Loucy (cell line): ENCODE measurements around the gene ADGRD1.

Experiments used
- H2AFZ ChIP-seq: fragments of 200-600 bp; sonication (generic); 2 replicates; pipeline ENCODE4 v1.6.0; 2016; ENCODE audit warnings: antibody characterized with exemption, mild to moderate bottlenecking, low read length, moderate library complexity
- H3F3A ChIP-seq: fragments of 200-600 bp; 2 replicates; pipeline ENCODE4 v1.6.0; 2016; ENCODE audit warnings: antibody characterized with exemption, low read depth, mild to moderate bottlenecking
- H3K27me3 ChIP-seq: fragments of 200-600 bp; sonication (generic); 2 replicates; pipeline ENCODE4 v1.6.1; 2014; ENCODE audit warnings: low read length, mild to moderate bottlenecking; ENCODE audit not compliant: insufficient read depth, poor library complexity, severe bottlenecking
- H3K36me3 ChIP-seq: fragments of 200-600 bp; sonication (generic); 2 replicates; pipeline ENCODE4 v1.6.1; 2016; ENCODE audit warnings: low read length; ENCODE audit not compliant: insufficient read depth
- H3K4me1 ChIP-seq: fragments of 200-600 bp; sonication (generic); 2 replicates; pipeline ENCODE4 v1.5.1; 2014; ENCODE audit warnings: low read length, mild to moderate bottlenecking; ENCODE audit not compliant: insufficient read depth, poor library complexity, severe bottlenecking
- H3K4me2 ChIP-seq: fragments of 200-600 bp; sonication (generic); 2 replicates; pipeline ENCODE4 v1.6.0; 2014; ENCODE audit warnings: antibody characterized with exemption, low read length, low read depth, mild to moderate bottlenecking; ENCODE audit not compliant: poor library complexity, severe bottlenecking
- H3K4me3 ChIP-seq: fragments of 200-600 bp; sonication (generic); 2 replicates; pipeline ENCODE4 v1.5.1; 2014; ENCODE audit warnings: low read length, mild to moderate bottlenecking, mixed read lengths; ENCODE audit not compliant: poor library complexity, severe bottlenecking
- H3K79me2 ChIP-seq: fragments of 200-600 bp; sonication (generic); 2 replicates; pipeline ENCODE4 v1.6.1; 2014; ENCODE audit warnings: low read length; ENCODE audit not compliant: insufficient read depth
- H3K9ac ChIP-seq: fragments of 200-600 bp; sonication (generic); 2 replicates; pipeline ENCODE4 v1.6.0; 2014; ENCODE audit warnings: mild to moderate bottlenecking, low read depth, low read length, moderate library complexity; ENCODE audit not compliant: poor library complexity, severe bottlenecking
- H3K9me2 ChIP-seq: fragments of 200-600 bp; sonication (generic); replicated peaks from 2 replicates; pipeline ENCODE4 v1.6.1; 2016; ENCODE audit warnings: low read depth, low read length, mixed read lengths
- H3K9me3 ChIP-seq: fragments of 200-600 bp; sonication (generic); 2 replicates; pipeline ENCODE4 v1.6.1; 2014; ENCODE audit warnings: mild to moderate bottlenecking, antibody characterized with exemption, low read length, low read depth; ENCODE audit not compliant: insufficient read depth
- H4K20me1 ChIP-seq: fragments of 200-600 bp; sonication (generic); 2 replicates; pipeline ENCODE4 v1.6.0; 2014; ENCODE audit warnings: antibody characterized with exemption, low read length, mild to moderate bottlenecking; ENCODE audit not compliant: insufficient read depth, poor library complexity, severe bottlenecking
- EZH2phosphoT487 ChIP-seq: fragments of 200-600 bp; IDR thresholded peaks from 2 replicates; pipeline ENCODE4 v1.6.1; 2018; ENCODE audit warnings: antibody characterized with exemption, mild to moderate bottlenecking, moderate library complexity, borderline replicate concordance
- TF ChIP-seq, protein P1 (sequence below): fragments of 200-600 bp; sonication (generic); conservative IDR thresholded peaks from 2 replicates; pipeline ENCODE4 v1.5.1; 2014; ENCODE audit warnings: mild to moderate bottlenecking, antibody characterized with exemption, low read length

Gene ADGRD1

GRCh38 chr12:131119936-131120335 lies 166.2 kb downstream of the ADGRD1 start:
- no peaks in the 10 kb centered on the region for H3K4me1 ChIP-seq
- H4K20me1 ChIP-seq, result no peaks in the 10 kb centered on the region
- no peak overlapping the region for H3K4me3 ChIP-seq
- H3K79me2 ChIP-seq, result no peaks in the 10 kb centered on the region
- no peaks in the 10 kb centered on the region for H3K9me3 ChIP-seq
- H3K9me2 ChIP-seq, result no peaks in the 10 kb centered on the region
- no peak overlapping the region for H2AFZ ChIP-seq
- no peaks in the 10 kb centered on the region for H3K36me3 ChIP-seq
- no peak overlapping the region for H3K9ac ChIP-seq
- no peaks in the 10 kb centered on the region for H3F3A ChIP-seq
- H3K27me3 ChIP-seq, result no peaks in the 10 kb centered on the region
- TF ChIP-seq, protein P1, sequence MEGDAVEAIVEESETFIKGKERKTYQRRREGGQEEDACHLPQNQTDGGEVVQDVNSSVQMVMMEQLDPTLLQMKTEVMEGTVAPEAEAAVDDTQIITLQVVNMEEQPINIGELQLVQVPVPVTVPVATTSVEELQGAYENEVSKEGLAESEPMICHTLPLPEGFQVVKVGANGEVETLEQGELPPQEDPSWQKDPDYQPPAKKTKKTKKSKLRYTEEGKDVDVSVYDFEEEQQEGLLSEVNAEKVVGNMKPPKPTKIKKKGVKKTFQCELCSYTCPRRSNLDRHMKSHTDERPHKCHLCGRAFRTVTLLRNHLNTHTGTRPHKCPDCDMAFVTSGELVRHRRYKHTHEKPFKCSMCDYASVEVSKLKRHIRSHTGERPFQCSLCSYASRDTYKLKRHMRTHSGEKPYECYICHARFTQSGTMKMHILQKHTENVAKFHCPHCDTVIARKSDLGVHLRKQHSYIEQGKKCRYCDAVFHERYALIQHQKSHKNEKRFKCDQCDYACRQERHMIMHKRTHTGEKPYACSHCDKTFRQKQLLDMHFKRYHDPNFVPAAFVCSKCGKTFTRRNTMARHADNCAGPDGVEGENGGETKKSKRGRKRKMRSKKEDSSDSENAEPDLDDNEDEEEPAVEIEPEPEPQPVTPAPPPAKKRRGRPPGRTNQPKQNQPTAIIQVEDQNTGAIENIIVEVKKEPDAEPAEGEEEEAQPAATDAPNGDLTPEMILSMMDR, result no peak
- TF ChIP-seq EZH2phosphoT487, result no peak
- H3K4me2 ChIP-seq, result no peak overlapping the region

DNA sequence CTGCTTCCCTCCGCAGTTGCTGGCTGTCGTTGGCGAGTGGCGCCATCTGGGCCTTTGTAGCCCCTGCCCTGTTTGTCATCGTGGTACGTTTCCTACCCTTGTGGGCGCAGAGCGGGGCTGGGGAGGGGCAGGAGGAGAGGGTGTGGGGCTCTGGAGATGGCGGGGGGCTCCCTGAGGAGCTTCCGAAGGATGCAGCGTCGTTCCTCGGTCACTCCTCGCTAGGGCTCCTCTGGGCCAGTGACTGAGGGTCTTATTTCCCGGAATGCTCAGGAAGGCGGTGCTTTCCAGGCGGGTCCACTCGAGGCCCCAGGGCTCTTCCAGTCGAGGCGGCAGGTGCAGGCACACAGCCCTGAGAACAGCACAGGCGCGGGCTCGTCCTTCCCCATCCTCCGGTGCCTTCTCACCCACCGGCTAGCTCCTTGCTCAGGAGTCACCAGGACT lies 167.1 kb downstream of the ADGRD1 start:
- Histone ChIP-seq H3K4me1 (no peaks in the 10 kb centered on the region), H4K20me1 (no peaks in the 10 kb centered on the region), H3K36me3 (no peaks in the 10 kb centered on the region), H3K9me3 (no peaks in the 10 kb centered on the region), H3K27me3 (no peaks in the 10 kb centered on the region), H3K4me2 (no peak overlapping the region), H3F3A (no peaks in the 10 kb centered on the region), H3K9me2 (no peaks in the 10 kb centered on the region), H3K9ac (no peak overlapping the region), H3K79me2 (no peaks in the 10 kb centered on the region), H2AFZ (no peak overlapping the region), H3K4me3 (no peak overlapping the region)
- TF ChIP-seq, protein P1, result no peak
- TF ChIP-seq EZH2phosphoT487, result no peak

DNA sequence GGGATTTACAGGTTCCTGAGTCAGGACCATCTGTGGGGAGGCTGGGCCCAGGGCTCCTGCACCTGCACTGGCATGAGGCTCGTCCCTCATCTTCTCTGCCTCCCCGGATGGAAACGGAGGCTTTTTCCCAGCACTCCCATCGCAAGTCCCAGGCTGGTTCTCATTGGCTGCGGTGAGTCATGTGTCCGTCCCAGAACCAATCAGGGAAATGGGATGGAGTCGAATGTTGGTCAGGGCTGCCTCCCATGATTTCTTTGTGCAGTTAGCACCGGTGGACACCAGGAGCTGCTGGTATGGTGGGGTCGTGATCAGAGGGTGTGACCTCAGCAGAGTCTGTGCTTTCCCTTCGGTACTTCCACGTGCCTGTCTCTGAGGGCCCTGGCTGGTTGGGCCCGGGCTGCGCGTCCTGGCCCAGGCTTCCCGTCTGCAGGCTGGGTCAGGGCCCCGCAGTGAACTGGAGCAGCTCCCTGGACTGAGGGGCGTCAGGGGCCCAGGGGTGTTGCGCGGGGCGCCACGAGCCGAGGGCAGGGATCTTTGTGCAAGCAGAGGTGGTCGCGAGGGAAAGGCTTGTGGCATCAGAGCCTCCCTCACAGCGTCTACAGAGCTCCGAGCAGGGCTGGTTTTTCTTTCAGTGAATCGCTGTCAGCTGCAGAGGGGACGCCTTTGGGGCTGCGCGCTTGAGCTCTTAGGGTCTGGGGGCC lies 168.1 kb downstream of the ADGRD1 start:
- Histone ChIP-seq H3K4me2 (no peak overlapping the region), H4K20me1 (no peaks in the 10 kb centered on the region), H3K79me2 (no peaks in the 10 kb centered on the region), H3F3A (no peaks in the 10 kb centered on the region), H3K36me3 (no peaks in the 10 kb centered on the region), H2AFZ (no peak overlapping the region), H3K4me3 (no peak overlapping the region), H3K4me1 (no peaks in the 10 kb centered on the region), H3K9me3 (no peaks in the 10 kb centered on the region), H3K9me2 (no peaks in the 10 kb centered on the region), H3K9ac (no peak overlapping the region), H3K27me3 (no peaks in the 10 kb centered on the region)
- TF ChIP-seq, protein P1, result no peak
- no peak for TF ChIP-seq EZH2phosphoT487
